ENCODE data around the gene KRT85. TPM values are rescaled to one million over a fixed set of nuclear protein-coding genes. Genes with fewer than 3 reads are reported as not detected.
A peak's percentile ranks its signal among the peaks of the same experiment; 100 is the strongest.

The KRT85 gene
- total and polyA plus RNA-seq, 2 donors (not counting 1 experiment from before 2014, with no cell fraction given): not detected

DNA sequence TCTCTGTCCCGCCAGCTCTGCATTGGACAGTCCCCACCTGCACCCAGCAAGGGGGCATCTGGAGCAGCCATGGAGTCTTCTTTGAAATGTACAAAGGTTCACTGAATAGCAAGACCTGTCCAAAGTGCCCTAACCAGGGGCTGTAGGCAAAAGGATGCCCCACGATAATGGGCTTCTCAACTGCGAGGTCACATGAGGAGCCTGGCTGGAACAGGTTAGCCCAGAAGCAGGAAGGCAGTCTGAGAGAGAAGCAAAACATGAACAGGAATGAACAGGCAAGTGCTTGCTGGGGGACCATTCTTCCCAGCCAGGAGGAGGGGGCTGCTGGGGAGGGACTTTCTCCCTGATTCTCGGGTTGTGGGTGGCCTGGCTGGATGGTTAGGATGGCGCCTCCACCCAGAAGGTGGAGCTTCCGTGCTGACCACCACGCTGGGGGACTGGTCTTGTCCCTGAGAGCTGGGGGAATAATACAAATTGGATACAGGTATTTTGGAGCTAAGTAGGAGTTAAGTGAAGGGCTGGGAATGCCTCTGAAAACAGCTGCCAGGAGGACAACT, 7.1 kb downstream of the KRT85 start:
- Histone ChIP-seq H2AFZ (ENCODE audit: insufficient read depth, low read depth, low read length, poor library complexity, severe bottlenecking) (no peak overlapping the region), H3K4me1 (ENCODE audit: control insufficient read depth in 2 of 2, insufficient read depth in 2 of 2, low read length in 2 of 2) (peaks cover 20 to 21% of the 10 kb centered on the region in 2 donors), H3K9ac (ENCODE audit: low read length) (no peak overlapping the region), H3K27ac (ENCODE audit: low read length in 2 of 2) (no peak overlapping the region), H3K79me2 (ENCODE audit: control insufficient read depth, insufficient read depth, low read length) (no peaks in the 10 kb centered on the region), H4K20me1 (ENCODE audit: control insufficient read depth, insufficient read depth, low read length, poor library complexity, severe bottlenecking) (no peaks in the 10 kb centered on the region), H3K4me3 (ENCODE audit: control extremely low read depth in 1 of 5, extremely low read depth in 1 of 5, insufficient read depth in 1 of 5, low read depth in 2 of 5, low read length in 4 of 5) (no peak overlapping the region), H3K36me3 (replicated peaks in 1 of 2; ENCODE audit: control extremely low read depth in 1 of 2, control insufficient read depth in 1 of 2, extremely low read depth in 1 of 2, insufficient read depth in 2 of 2, low read length in 1 of 2) (no peaks in the 10 kb centered on the region), H3K4me2 (replicated peaks; ENCODE audit: low read depth, low read length, poor library complexity, severe bottlenecking) (no peak overlapping the region), H3K27me3 (replicated peaks in 1 of 4; ENCODE audit: control extremely low read depth in 1 of 4, control insufficient read depth in 3 of 4, insufficient read depth in 4 of 4, low read length in 3 of 4) (peaks cover 0 to 5% (median 0%) of the 10 kb centered on the region in 4 experiments), H3K9me3 (ENCODE audit: control extremely low read depth in 1 of 3, control insufficient read depth in 2 of 3, insufficient read depth in 1 of 3, low read length in 2 of 3) (no peaks in the 10 kb centered on the region)
- ChIA-PET POLR2A (no interaction called here), CTCF (no interaction called here)
- TF ChIP-seq, protein P1, sequence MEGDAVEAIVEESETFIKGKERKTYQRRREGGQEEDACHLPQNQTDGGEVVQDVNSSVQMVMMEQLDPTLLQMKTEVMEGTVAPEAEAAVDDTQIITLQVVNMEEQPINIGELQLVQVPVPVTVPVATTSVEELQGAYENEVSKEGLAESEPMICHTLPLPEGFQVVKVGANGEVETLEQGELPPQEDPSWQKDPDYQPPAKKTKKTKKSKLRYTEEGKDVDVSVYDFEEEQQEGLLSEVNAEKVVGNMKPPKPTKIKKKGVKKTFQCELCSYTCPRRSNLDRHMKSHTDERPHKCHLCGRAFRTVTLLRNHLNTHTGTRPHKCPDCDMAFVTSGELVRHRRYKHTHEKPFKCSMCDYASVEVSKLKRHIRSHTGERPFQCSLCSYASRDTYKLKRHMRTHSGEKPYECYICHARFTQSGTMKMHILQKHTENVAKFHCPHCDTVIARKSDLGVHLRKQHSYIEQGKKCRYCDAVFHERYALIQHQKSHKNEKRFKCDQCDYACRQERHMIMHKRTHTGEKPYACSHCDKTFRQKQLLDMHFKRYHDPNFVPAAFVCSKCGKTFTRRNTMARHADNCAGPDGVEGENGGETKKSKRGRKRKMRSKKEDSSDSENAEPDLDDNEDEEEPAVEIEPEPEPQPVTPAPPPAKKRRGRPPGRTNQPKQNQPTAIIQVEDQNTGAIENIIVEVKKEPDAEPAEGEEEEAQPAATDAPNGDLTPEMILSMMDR (IDR thresholded peaks at IDR 0.05): no peak
- TF ChIP-seq EZH2 (IDR thresholded peaks at IDR 0.05; ENCODE audit: borderline replicate concordance, insufficient read depth, low read depth, low read length, poor library complexity, severe bottlenecking): no peak
- ATAC-seq (ENCODE audit: low read depth): no peak
- no peak for DNase-seq
- intact Hi-C loops (cut with micrococcal nuclease): no loop called here
- Mint-ChIP-seq H3K4me3 (no peak overlapping the region), H3K9me3 (ENCODE audit: insufficient read depth) (no peaks in the 10 kb centered on the region), H3K4me1 (peaks cover 28% of the 10 kb centered on the region), H3K27me3 (peaks cover 8% of the 10 kb centered on the region), H3K27ac (no peak overlapping the region)
- 97% methylated on average over 6 of the region's 7 CpGs for WGBS (ENCODE audit: insufficient coverage)

GRCh38 chr12:52359621-52360061, 7.6 kb downstream of the KRT85 start:
- no peaks in the 10 kb centered on the region for H3K9me3 Mint-ChIP-seq (ENCODE audit: insufficient read depth)
- Histone ChIP-seq H2AFZ (ENCODE audit: insufficient read depth, low read depth, low read length, poor library complexity, severe bottlenecking) (no peak overlapping the region), H3K4me3 (ENCODE audit: control extremely low read depth in 1 of 5, extremely low read depth in 1 of 5, insufficient read depth in 1 of 5, low read depth in 2 of 5, low read length in 4 of 5) (no peak overlapping the region), H3K4me1 (ENCODE audit: control insufficient read depth in 2 of 2, insufficient read depth in 2 of 2, low read length in 2 of 2) (peaks cover 20 to 21% of the 10 kb centered on the region in 2 donors), H3K27ac (ENCODE audit: low read length in 2 of 2) (no peak overlapping the region), H3K27me3 (replicated peaks in 1 of 4; ENCODE audit: control extremely low read depth in 1 of 4, control insufficient read depth in 3 of 4, insufficient read depth in 4 of 4, low read length in 3 of 4) (peaks cover 0 to 3% (median 0%) of the 10 kb centered on the region in 4 experiments), H3K4me2 (replicated peaks; ENCODE audit: low read depth, low read length, poor library complexity, severe bottlenecking) (no peak overlapping the region), H3K79me2 (ENCODE audit: control insufficient read depth, insufficient read depth, low read length) (no peaks in the 10 kb centered on the region), H3K9ac (ENCODE audit: low read length) (no peak overlapping the region), H3K36me3 (replicated peaks in 1 of 2; ENCODE audit: control extremely low read depth in 1 of 2, control insufficient read depth in 1 of 2, extremely low read depth in 1 of 2, insufficient read depth in 2 of 2, low read length in 1 of 2) (no peaks in the 10 kb centered on the region), H4K20me1 (ENCODE audit: control insufficient read depth, insufficient read depth, low read length, poor library complexity, severe bottlenecking) (no peaks in the 10 kb centered on the region), H3K9me3 (ENCODE audit: control extremely low read depth in 1 of 3, control insufficient read depth in 2 of 3, insufficient read depth in 1 of 3, low read length in 2 of 3) (no peaks in the 10 kb centered on the region)
- H3K4me1 Mint-ChIP-seq: peaks cover 27% of the 10 kb centered on the region
- H3K27me3 Mint-ChIP-seq: peaks cover 12% of the 10 kb centered on the region
- TF ChIP-seq, protein P1 (IDR thresholded peaks at IDR 0.05): no peak
- TF ChIP-seq EZH2 (IDR thresholded peaks at IDR 0.05; ENCODE audit: borderline replicate concordance, insufficient read depth, low read depth, low read length, poor library complexity, severe bottlenecking): no peak
- DNase-seq (no peak), ATAC-seq (ENCODE audit: low read depth) (no peak)
- intact Hi-C loops (cut with micrococcal nuclease): no loop called here
- POLR2A ChIA-PET: no interaction called here
- peak overlapping the region; percentile 5 for H3K27ac Mint-ChIP-seq
- WGBS (ENCODE audit: insufficient coverage): 97% methylated on average over 5 of the region's 5 CpGs
- CTCF ChIA-PET: no interaction called here
- H3K4me3 Mint-ChIP-seq: no peak overlapping the region

Measured in B cell (primary cell).